PC-3 (cell line): Measurements from ENCODE around the gene LENEP.

Source experiments
- CTCF ChIP-seq: fragments of 300-600 bp; sonication (generic); conservative IDR thresholded peaks from 2 replicates; pipeline ENCODE4 v1.5.1; 2017; ENCODE audit warnings: antibody characterized with exemption, low read depth, mild to moderate bottlenecking, low read length
- EZH2phosphoT487 ChIP-seq: fragments of 300-600 bp; sonication (generic); IDR thresholded peaks from 2 replicates; pipeline ENCODE4 v1.6.1; 2018; ENCODE audit warnings: mild to moderate bottlenecking, antibody characterized with exemption, low read length, borderline replicate concordance

- TF ChIP-seq CTCF (no peak), EZH2phosphoT487 (no peak)
These were observed 48.0 kb upstream of the LENEP start for GRCh38 chr1:154945160-154945961.
